Glomerular visceral epithelial cell (primary cell): ENCODE results near the gene ADAD1.

Experiments used
- DNase-seq: peaks from one replicate; pipeline ENCODE4 v3.0.0-alpha.2; 2016; ENCODE audit errors: extremely low spot score

ADAD1 gene

GRCh38 chr4:122456231-122457116, 77.7 kb downstream of the ADAD1 start, which contains the start of gene IL2:
Gene IL2 (minus strand): TSS chr4:122456725. CDS start chr4:122456440, 285 bp downstream.
- DNase-seq, result no peak

GRCh38 chr4:122458625-122459024, 79.8 kb downstream of the ADAD1 start:
- peak; percentile 6 for DNase-seq

DNA sequence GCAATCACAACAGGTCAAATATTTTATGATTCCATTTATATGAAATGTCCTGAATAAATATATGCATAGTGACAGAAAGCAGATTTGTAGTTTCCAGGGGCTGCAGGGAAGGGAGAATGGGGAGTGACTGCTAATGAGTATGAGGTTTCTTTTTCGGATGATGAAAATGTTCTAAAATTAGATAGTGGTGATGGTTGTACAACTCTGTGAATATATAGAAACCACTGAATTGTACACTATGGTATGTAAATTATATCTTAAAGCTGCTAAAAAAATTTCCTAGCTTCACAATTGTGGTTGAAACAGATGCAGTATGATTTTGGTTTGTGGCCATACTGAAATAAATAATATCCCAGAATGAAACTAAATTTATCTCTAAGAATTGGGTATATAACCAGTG, 90.6 kb downstream of the ADAD1 start:
- DNase-seq, result no peak

GRCh38 chr4:122475233-122475632, 96.4 kb downstream of the ADAD1 start:
- no peak for DNase-seq

- peak; percentile 40 for DNase-seq
These were observed 97.3 kb downstream of the ADAD1 start for GRCh38 chr4:122476126-122476525.

DNA sequence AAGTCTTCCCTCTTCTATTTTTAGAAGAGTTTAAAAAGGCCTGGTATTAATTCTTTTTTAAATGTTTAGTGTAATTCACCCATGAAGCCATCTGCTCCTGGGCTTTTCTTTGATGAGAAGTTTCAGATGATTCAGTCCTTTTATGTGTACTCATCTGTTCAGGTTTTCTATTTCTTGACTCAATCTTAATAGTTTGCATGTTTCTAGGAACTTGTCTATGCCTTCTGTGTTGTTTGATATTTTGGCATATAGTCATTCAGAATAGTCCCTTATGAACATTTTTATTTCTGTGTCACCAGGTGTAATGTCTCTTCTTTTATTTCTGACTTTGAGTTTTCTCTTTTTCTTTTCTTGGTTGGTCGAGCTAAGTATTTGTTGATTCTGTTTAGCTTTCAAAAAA, 97.9 kb downstream of the ADAD1 start:
- no peak for DNase-seq
